K562 (cell line): ENCODE measurements around the gene SAMD14. TPM values are rescaled to one million over a fixed set of nuclear protein-coding genes. Genes with fewer than 3 reads are reported as not detected.

Experiments
- ARID1B ChIP-seq: fragments of 450-650 bp; IDR thresholded peaks from 2 replicates; pipeline ENCODE4 v1.6.1; 2016; ENCODE audit warnings: antibody characterized with exemption, mild to moderate bottlenecking, inconsistent platforms
- BRF1 ChIP-seq: IDR thresholded peaks from 3 replicates; pipeline ENCODE4 v1.6.1; 2011; ENCODE audit warnings: borderline replicate concordance, mild to moderate bottlenecking; ENCODE audit not compliant: insufficient read length; ENCODE audit errors: extremely low read depth
- CCNT2 ChIP-seq: IDR thresholded peaks from 2 replicates; pipeline ENCODE4 v1.6.1; 2011; ENCODE audit warnings: borderline replicate concordance, low read depth, mild to moderate bottlenecking, moderate library complexity, mixed read lengths, low read length; ENCODE audit not compliant: insufficient read length; ENCODE audit errors: extremely low read depth
- DPF2 ChIP-seq: fragments of 450-650 bp; IDR thresholded peaks from 2 replicates; pipeline ENCODE4 v1.6.1; 2016
- ETV6 ChIP-seq, 3 experiments: fragments of 150-350 bp in 1 of 3; sonication (generic) in 1 of 3; formaldehyde crosslinking in 1 of 3; IDR thresholded peaks; 2 replicates each; pipeline versions ENCODE4 v1.6.1 to v1.8.0; 2014 to 2022; ENCODE audit warnings: borderline replicate concordance in 2 of 3, low read depth in 2 of 3, antibody characterized with exemption in 1 of 3, low read length in 1 of 3, mild to moderate bottlenecking in 1 of 3, missing genetic modification reagents in 1 of 3
- JUND ChIP-seq, 2 experiments: IDR thresholded peaks; 2 replicates in 1 of 2; 3 replicates in 1 of 2; pipeline ENCODE4 v1.6.1; 2011; ENCODE audit warnings: borderline replicate concordance in 2 of 2, low read depth in 2 of 2, low read length in 2 of 2, improper control_type of control experiment in 1 of 2, missing biosample characterization in 1 of 2, missing genetic modification characterization in 1 of 2, missing genetic modification reagents in 1 of 2
- KAT7 ChIP-seq: sonication (generic); formaldehyde crosslinking; IDR thresholded peaks from 2 replicates; pipeline ENCODE4 v1.8.0; 2022; ENCODE audit warnings: missing genetic modification reagents, mild to moderate bottlenecking, borderline replicate concordance
- KHSRP ChIP-seq: fragments of 450-650 bp; IDR thresholded peaks from 2 replicates; pipeline ENCODE4 v1.6.1; 2017
- MAFF ChIP-seq: IDR thresholded peaks from 2 replicates; pipeline ENCODE4 v1.6.1; 2012; ENCODE audit warnings: low read length, improper control_type of control experiment
- NCOR1 ChIP-seq: fragments of 450-650 bp; IDR thresholded peaks from 2 replicates; pipeline ENCODE4 v1.6.1; 2016; ENCODE audit warnings: mild to moderate bottlenecking, moderate library complexity
- NFATC3 ChIP-seq: fragments of 450-650 bp; IDR thresholded peaks from 2 replicates; pipeline ENCODE4 v1.6.1; 2017; ENCODE audit warnings: mild to moderate bottlenecking
- PCBP1 ChIP-seq: fragments of 200-400 bp; formaldehyde crosslinking; IDR thresholded peaks from 2 replicates; pipeline ENCODE4 v1.6.1; 2018; ENCODE audit warnings: mild to moderate bottlenecking, low read depth, low read length; ENCODE audit not compliant: poor library complexity, severe bottlenecking
- RFX1 ChIP-seq: fragments of 450-650 bp; IDR thresholded peaks from 2 replicates; pipeline ENCODE4 v1.6.1; 2016; ENCODE audit warnings: mild to moderate bottlenecking, moderate library complexity
- SMARCC2 ChIP-seq: fragments of 450-650 bp; IDR thresholded peaks from 2 replicates; pipeline ENCODE4 v1.6.1; 2017; ENCODE audit warnings: antibody characterized with exemption, moderate library complexity, mild to moderate bottlenecking, low read depth
- SMARCE1 ChIP-seq: fragments of 450-650 bp; IDR thresholded peaks from 2 replicates; pipeline ENCODE4 v1.7.1; 2016; ENCODE audit warnings: mild to moderate bottlenecking
- TAL1 ChIP-seq: fragments of 450-650 bp; IDR thresholded peaks from 2 replicates; pipeline ENCODE4 v1.6.1; 2016; ENCODE audit warnings: mild to moderate bottlenecking
- TBP ChIP-seq: optimal IDR thresholded peaks from 2 replicates; pipeline ENCODE3; 2011; ENCODE audit warnings: low read depth, low read length, improper control_type of control experiment
- ZFP36 ChIP-seq: fragments of 150-350 bp; IDR thresholded peaks from 2 replicates; pipeline ENCODE4 v1.6.1; 2018; ENCODE audit warnings: low read length, low read depth; ENCODE audit not compliant: partially characterized antibody
- ZNF175 ChIP-seq: fragments of 200-800 bp; sonication (Bioruptor generic); IDR thresholded peaks from 2 replicates; pipeline ENCODE4 v1.6.1; 2016; ENCODE audit warnings: low read depth, mild to moderate bottlenecking, missing genetic modification characterization, missing compliant biosample characterization
- ZNF324 ChIP-seq: fragments of 250-450 bp; sonication (Bioruptor Pico); IDR thresholded peaks from 2 replicates; pipeline ENCODE4 v1.4.0; 2020; ENCODE audit warnings: mild to moderate bottlenecking
- ZNF41 ChIP-seq: fragments of 250-450 bp; sonication (Bioruptor Pico); conservative IDR thresholded peaks from 2 replicates; pipeline ENCODE4 v1.4.0; 2020; ENCODE audit warnings: mild to moderate bottlenecking
- ZNF444 ChIP-seq: fragments of 250-450 bp; sonication (Bioruptor Pico); IDR thresholded peaks from 2 replicates; pipeline ENCODE4 v1.4.0; 2020; ENCODE audit warnings: mild to moderate bottlenecking, moderate library complexity
- polyA plus RNA-seq, 8 experiments: library from polyadenylated mRNA; depleted of rRNA in 4 of 8; stranded (reverse) in 5 of 8; unstranded in 3 of 8; fragments of >200 nt; fragmentation: Nextera tagmentation in 2 of 8; fragmentation: Illumina TruSeq in 1 of 8; extraction: Ambion mirVana in 2 of 8; extraction: Trizol in 1 of 8; gene quantifications; 2 replicates each; pipeline versions ENCODE4 v1.2.1 to v1.2.3, GENCODE V29; 2011 to 2014; ENCODE audit warnings: inconsistent platforms in 1 of 8, missing spikeins in 1 of 8
- total RNA-seq, 7 experiments: library from RNA; depleted of rRNA in 6 of 7; stranded (reverse); fragments of >200 nt in 6 of 7; fragmentation: Illumina TruSeq in 2 of 7; extraction: Trizol in 2 of 7; gene quantifications; 2 replicates each; pipeline versions ENCODE4 v1.2.1 to v1.2.3, GENCODE V29; 2011 to 2021; ENCODE audit warnings: low replicate concordance in 1 of 7
- TF ChIP-seq, protein P1 (sequence below): sonication (generic); formaldehyde crosslinking; IDR thresholded peaks from 2 replicates; pipeline ENCODE4 v1.8.0; 2022; ENCODE audit warnings: missing genetic modification reagents, mild to moderate bottlenecking, moderate library complexity, borderline replicate concordance
- TF ChIP-seq, protein P2 (sequence below): fragments of 250-450 bp; sonication (Bioruptor Pico); IDR thresholded peaks from 2 replicates; pipeline ENCODE4 v1.8.0; 2021; ENCODE audit warnings: moderate library complexity, mild to moderate bottlenecking, inconsistent platforms
- TF ChIP-seq, protein P3 (sequence below): sonication (generic); IDR thresholded peaks from 2 replicates; pipeline ENCODE4 v1.6.1; 2016

The SAMD14 gene
- total and polyA plus RNA-seq, 9 of the 15 experiments (the other 6 are each of a cell fraction or from before 2014, with no cell fraction given): 0.04 to 0.07 TPM; not detected in 7

DNA sequence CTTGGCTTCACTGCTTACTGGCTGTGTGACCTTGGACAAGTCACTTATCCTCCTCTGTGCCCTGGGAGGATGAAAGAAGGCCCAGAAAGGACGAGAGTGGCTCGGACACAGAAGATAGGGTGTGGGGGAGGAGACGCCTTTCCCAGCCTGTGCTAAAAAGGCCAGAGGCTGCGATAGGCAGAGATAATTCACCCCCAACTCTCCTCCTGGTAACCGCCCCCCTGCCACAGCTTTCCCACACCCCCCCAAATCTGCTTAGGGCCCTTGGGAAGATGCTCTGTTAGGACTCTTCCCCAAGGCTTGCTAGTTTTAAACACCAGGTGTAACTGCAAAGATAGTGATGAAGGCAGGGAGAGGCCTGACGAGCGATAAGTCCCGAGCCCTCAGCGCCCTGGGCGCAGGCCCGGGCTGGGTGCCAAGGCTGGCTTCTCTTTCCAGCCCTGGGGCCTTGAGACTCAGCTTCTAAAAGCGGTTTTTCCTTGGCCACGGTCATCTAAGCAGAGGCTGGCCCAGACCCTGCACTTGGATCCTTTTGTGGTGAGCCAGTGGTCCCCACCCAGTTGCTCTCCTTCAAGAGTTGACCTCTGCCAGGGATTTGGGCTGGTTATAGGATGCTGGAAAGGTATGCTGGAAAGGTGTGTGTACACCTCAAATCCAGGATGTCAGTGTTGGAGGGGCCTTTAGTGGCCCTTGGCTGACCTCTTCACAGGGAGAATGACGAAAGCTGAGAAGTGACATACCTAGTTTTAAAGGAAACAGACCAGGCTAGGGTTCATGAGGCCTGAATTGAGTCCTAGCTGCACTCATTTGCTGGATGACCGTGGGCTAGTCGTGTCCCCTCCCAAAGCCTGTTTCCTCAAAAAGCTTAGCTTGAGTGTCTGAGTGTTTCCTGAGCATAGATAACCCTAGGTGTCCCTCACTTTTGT lies 24.0 kb upstream of the SAMD14 start (continued):
- TF ChIP-seq, protein P1, sequence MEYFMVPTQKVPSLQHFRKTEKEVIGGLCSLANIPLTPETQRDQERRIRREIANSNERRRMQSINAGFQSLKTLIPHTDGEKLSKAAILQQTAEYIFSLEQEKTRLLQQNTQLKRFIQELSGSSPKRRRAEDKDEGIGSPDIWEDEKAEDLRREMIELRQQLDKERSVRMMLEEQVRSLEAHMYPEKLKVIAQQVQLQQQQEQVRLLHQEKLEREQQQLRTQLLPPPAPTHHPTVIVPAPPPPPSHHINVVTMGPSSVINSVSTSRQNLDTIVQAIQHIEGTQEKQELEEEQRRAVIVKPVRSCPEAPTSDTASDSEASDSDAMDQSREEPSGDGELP (CRISPR knock-in tag): no peak; the same call in 1 of the 2 replicates
- TF ChIP-seq DPF2 (peak; percentile 85; the same call in 1 of the 2 replicates), NFATC3 (no peak), MAFF (no peak), TAL1 (peak; percentile 66), SMARCE1 (peak; percentile 79), JUND (IDR thresholded peaks at IDR 0.05; ENCODE audit: borderline replicate concordance, low read depth, low read length) (no peak), JUND (tag; IDR thresholded peaks at IDR 0.05; ENCODE audit: borderline replicate concordance, low read depth, low read length) (no peak), ZNF41 (CRISPR knock-in tag) (no peak), ZFP36 (peak; percentile 80), RFX1 (no peak), BRF1 (no peak), CCNT2 (peak; percentile 32), ZNF175 (no peak), ETV6 (IDR thresholded peaks at IDR 0.05; ENCODE audit: borderline replicate concordance in 1 of 2, low read depth in 2 of 2, low read length in 1 of 2) (no peak), ETV6 (CRISPR knock-in tag; IDR thresholded peaks at IDR 0.05; ENCODE audit: borderline replicate concordance) (no peak), NCOR1 (peak; percentile 81), ARID1B (peak; percentile 89), KHSRP (no peak), TBP (peak; percentile 28), SMARCC2 (peak; percentile 40; the same call in 1 of the 2 replicates), ZNF444 (no peak), KAT7 (CRISPR knock-in tag) (no peak), PCBP1 (no peak), ZNF324 (CRISPR knock-in tag) (no peak)
- TF ChIP-seq, protein P2, sequence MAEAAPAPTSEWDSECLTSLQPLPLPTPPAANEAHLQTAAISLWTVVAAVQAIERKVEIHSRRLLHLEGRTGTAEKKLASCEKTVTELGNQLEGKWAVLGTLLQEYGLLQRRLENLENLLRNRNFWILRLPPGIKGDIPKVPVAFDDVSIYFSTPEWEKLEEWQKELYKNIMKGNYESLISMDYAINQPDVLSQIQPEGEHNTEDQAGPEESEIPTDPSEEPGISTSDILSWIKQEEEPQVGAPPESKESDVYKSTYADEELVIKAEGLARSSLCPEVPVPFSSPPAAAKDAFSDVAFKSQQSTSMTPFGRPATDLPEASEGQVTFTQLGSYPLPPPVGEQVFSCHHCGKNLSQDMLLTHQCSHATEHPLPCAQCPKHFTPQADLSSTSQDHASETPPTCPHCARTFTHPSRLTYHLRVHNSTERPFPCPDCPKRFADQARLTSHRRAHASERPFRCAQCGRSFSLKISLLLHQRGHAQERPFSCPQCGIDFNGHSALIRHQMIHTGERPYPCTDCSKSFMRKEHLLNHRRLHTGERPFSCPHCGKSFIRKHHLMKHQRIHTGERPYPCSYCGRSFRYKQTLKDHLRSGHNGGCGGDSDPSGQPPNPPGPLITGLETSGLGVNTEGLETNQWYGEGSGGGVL (CRISPR knock-in tag): no peak
- TF ChIP-seq, protein P3, sequence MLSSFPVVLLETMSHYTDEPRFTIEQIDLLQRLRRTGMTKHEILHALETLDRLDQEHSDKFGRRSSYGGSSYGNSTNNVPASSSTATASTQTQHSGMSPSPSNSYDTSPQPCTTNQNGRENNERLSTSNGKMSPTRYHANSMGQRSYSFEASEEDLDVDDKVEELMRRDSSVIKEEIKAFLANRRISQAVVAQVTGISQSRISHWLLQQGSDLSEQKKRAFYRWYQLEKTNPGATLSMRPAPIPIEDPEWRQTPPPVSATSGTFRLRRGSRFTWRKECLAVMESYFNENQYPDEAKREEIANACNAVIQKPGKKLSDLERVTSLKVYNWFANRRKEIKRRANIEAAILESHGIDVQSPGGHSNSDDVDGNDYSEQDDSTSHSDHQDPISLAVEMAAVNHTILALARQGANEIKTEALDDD: peak; percentile 40; the same call in 1 of the 2 replicates
